Cardiac fibroblast (primary cell): ENCODE measurements around the gene ACKR1.

ENCODE experiments used
- DNase-seq, 2 donors: peaks; one replicate each; pipeline versions ENCODE4 v3.0.0 to v3.0.0-alpha.2; 2010; ENCODE audit warnings: low read depth in 2 of 2
- H3K4me3 ChIP-seq, 2 donors: replicated peaks in 1 of 2; 1 replicate in 1 of 2; 2 replicates in 1 of 2; pipeline ENCODE4 v1.5.1; 2011; ENCODE audit warnings: low read depth in 2 of 2, low read length in 2 of 2, mild to moderate bottlenecking in 2 of 2, moderate library complexity in 1 of 2
- TF ChIP-seq, protein P1 (sequence below): IDR thresholded peaks from one replicate; pipeline ENCODE4 v1.5.1; 2011; ENCODE audit warnings: low read depth, mild to moderate bottlenecking, low read length, inconsistent platforms

Gene ACKR1

DNA sequence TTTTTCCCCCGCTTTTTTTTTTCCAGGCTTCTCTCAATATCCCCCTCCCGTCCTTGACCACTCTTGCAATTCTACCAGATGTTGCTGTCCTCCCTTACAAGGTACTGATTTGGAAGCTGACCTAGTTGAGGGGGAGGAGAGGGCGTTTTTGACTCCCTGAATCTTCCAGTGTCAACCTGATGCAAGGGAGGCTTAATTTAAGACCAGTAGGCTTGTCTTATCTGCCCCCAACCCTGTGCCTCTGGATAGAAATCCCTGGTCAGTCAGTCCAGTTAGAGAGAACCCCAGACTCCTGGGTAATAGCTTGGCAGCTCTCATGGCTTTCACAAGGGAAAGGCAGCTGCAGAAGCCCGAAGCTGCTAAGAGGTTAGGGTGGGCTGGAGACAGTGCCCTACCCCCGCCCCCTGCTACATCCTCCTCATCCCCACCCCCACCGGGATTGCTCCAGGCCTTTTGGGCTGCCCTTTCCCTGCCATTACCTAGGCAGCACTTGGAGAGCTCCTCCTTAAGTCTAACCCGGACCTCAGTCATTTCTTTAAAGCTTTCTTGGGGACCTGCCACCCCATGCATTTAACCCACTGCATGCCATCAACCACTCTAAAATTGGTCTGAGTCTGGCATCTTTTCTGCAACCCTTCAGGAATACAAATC, 3.6 kb downstream of the ACKR1 start:
- TF ChIP-seq, protein P1, sequence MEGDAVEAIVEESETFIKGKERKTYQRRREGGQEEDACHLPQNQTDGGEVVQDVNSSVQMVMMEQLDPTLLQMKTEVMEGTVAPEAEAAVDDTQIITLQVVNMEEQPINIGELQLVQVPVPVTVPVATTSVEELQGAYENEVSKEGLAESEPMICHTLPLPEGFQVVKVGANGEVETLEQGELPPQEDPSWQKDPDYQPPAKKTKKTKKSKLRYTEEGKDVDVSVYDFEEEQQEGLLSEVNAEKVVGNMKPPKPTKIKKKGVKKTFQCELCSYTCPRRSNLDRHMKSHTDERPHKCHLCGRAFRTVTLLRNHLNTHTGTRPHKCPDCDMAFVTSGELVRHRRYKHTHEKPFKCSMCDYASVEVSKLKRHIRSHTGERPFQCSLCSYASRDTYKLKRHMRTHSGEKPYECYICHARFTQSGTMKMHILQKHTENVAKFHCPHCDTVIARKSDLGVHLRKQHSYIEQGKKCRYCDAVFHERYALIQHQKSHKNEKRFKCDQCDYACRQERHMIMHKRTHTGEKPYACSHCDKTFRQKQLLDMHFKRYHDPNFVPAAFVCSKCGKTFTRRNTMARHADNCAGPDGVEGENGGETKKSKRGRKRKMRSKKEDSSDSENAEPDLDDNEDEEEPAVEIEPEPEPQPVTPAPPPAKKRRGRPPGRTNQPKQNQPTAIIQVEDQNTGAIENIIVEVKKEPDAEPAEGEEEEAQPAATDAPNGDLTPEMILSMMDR, result no peak
- H3K4me3 ChIP-seq, result no peak overlapping the region
- peak in 1 of 2 donors; percentile 50 for DNase-seq

DNA sequence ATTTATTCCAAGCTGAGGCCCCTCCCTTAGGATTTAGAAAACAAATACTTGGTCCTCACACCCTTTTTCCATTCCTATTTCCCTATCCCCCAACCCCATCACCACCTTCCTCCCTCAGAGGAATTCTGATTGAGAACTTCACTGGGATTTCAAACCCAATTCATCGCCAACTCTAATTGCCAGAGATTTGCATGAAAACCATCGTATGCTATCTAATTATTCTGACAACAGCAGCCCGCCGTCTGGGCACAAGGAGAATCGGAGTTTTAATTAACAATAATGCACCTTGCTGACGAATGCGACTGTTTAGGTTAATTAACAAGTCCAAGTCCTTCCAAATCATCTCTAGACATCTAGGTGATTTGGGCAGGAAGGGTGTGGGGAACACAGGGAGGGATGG, 4.4 kb downstream of the ACKR1 start:
- H3K4me3 ChIP-seq, result no peak overlapping the region
- TF ChIP-seq, protein P1, result no peak
- DNase-seq, result no peak

DNA sequence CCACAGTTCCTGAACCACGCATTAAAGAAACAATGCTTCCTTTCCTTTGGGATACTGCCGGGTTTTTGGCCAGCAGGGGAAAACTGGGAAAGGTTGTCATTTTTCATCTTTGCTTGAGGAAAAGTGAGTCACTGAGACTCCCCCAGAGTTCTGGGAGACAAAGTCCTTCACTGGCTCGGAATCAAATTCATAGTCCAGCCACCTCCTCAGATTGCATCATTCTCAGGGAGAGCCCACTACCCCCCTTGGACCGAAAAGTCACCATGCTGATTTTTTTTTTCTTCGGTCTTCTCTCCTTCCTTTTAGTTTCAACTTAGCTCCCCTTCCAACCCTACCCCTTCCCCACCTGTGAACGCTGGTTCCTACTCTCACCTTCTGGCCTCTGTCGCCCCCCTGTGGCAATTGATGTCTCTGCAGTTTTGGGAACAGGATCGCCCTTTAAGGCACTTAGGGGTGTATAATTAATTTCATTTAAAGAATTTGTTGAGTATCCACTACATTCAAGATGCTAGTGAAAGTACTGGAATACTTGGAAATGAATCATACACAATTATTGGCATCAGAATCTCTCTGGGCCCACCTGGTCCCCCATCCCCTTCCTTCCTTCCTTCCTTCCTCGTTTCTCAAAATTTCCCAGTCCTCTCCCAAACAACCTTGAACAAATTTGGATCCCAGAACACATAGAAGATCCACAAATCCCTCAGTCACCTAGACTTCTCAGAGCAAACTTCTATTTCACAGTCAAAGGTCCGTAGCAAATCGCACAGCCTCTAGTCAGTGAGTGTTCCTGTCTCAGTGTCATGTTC, 6.9 kb downstream of the ACKR1 start:
- H3K4me3 ChIP-seq, result no peak overlapping the region
- peak; percentile 40 to 80 for DNase-seq
- TF ChIP-seq, protein P1, result peak; percentile 92

DNA sequence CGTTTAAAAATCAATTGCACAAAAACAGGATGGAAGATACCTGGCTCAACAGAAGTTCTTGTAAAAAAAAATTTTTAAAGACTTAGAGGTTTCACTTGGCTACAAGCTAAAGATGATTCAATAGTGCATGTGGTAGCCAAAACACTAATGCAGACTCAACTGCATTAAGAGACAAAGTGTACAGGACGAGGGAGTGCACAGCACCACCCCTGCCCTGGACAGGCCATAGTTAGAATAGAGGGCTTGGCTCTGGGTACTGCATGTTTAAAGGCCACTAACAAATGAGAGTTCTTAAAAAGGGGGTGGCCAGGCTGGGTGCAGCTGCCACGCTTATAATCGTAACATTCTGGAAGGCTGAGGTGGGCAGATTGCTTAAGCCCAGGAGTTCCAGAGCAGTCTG, 7.9 kb downstream of the ACKR1 start:
- peak; percentile 35 to 49 for DNase-seq
- H3K4me3 ChIP-seq, result no peak overlapping the region
- TF ChIP-seq, protein P1, result no peak

DNA sequence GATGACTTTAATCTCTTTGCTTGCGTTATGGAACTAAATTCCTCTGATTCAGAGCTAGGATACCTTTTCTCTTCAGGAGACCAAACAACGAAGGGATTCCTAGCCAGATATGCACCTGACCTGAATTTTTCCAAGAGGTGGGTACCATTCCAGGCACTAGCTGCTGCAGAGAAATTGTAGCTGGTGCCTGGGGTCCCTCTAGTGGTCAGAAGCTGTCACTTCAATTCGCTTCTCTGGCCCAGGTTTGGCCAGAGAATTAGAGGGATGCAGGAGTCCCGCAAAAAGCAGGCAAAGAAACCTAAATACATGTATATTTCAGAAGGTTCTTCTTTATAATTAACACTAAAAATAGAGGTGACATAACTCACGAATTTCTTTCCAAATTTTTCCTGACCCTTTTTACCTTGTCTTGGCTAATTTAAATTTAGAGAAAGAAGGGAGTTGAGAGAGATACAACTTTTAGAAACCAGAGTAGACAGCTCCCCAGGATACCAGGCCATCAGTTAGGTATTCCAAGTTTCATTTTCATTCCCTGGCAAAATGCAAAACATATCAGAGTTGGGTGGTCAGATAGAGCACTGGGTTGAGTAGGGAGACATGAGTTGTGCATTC, 9.6 kb downstream of the ACKR1 start:
- no peak overlapping the region for H3K4me3 ChIP-seq
- TF ChIP-seq, protein P1, result peak; percentile 93
- peak; percentile 55 to 62 for DNase-seq

DNA sequence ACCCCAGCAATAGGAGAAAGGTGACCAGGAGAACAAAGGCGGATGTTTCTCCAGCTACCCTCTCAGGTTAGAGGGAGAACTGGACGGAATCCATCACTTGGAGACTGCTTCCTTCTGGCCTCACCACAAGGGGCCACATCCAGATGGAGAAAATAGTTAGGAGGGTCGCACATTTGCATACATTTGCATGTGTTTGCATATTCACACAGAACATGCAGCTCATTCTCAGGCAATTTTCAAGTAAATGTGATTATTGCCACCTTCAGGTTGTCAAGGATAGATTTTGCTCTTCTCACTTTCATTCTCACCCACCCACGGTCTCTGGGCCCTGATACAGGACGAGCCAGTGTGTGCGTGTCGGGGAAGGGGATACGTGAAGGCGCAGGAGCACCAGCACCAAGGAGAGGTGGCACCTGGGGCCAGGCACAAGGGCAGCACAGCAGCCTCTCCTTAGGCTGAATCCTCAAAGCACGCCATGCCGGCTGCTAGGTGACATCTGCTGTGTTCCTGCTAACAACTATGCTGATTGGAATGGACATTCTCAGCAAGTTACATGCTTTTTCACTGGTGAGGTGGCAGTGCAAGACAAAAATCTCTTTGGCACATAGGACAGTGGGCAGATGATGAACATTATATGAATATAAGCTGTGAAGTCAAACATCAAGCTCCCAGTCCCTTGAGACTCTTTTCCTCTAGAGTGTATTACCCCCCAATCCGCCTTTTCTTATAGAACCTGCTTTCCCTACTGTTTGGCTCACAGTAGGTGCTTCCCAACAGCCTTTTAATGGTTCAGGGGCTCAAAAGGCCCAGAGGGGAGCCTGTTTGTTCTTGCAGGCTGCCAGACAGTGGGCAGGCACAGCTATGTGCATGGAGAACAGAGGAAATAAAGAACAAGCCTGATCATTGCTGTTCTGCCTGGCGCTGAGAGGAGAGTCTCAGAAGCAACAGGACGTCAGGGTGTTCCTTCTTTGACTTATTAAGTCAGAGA, 14.3 kb downstream of the ACKR1 start:
- DNase-seq, result no peak
- TF ChIP-seq, protein P1, result no peak

More for the DNA sequence above, 14.3 kb downstream of the ACKR1 start:
- no peak overlapping the region for H3K4me3 ChIP-seq
